ENCODE data around the gene EIF3D. TPM values are rescaled to one million over a fixed set of nuclear protein-coding genes. Genes with fewer than 3 reads are reported as not detected.
"Not testable (repeated sequence)": the region's sequence is repeated elsewhere in the genome, so short reads cannot be mapped to it uniquely, and the experiment has no call there.

Gene EIF3D
- polyA plus RNA-seq, 1 experiment: 505 TPM

DNA sequence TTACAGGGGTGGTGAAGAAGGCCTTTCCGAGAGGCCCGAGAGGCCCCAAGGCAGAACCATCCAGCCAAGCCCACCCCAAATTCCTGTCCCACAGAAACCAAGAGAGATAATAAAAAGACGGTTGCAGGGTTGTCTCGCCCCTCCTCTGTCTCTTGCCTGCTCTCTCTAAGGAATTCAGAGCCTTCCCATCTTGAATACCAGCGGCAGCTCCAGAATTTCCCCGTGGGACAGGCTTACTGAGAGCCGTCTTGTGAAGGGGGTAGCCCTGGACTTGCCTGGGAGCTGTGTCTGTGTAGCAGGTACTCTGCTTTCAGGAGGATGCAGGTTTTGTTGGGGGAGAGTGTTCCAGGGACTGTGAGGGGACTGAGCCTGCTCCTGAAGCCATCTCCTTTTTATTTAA is 9.6 kb upstream of the EIF3D start:
- ChIA-PET CTCF (interaction anchor here (0.6 kb wide), 1 partner anchor 270 kb away, joined by 3 read pairs; no protein-coding TSS in a partner anchor), POLR2A (no interaction called here)
- H3K27me3 ChIP-seq (ENCODE audit: control insufficient read depth, insufficient read depth, low read length): no peaks in the 10 kb centered on the region; the same call in 1 of the 2 replicates
- TF ChIP-seq CTCF (IDR thresholded peaks at IDR 0.05; ENCODE audit: insufficient read depth, low read depth, low read length): no peak
- DNase-seq (ENCODE audit: low read depth): no peak
- no peak overlapping the region for H3K4me3 ChIP-seq (ENCODE audit: low read depth, low read length)
- no peaks in the 10 kb centered on the region for H3K36me3 ChIP-seq (ENCODE audit: control insufficient read depth, insufficient read depth, low read length)

- ChIA-PET POLR2A (no interaction called here), CTCF (interaction anchor here (0.6 to 1.2 kb wide), 4 partner anchors 9 to 719 kb away, joined by 3 read pairs; no protein-coding TSS in a partner anchor)
Measured at GRCh38 chr22:36536717-36537116, 7.8 kb upstream of the EIF3D start.

GRCh38 chr22:36533320-36533719 is 4.4 kb upstream of the EIF3D start:
- H3K27me3 ChIP-seq (ENCODE audit: control insufficient read depth, insufficient read depth, low read length); H3K36me3 ChIP-seq (ENCODE audit: control insufficient read depth, insufficient read depth, low read length); POLR2A ChIA-PET; H3K4me3 ChIP-seq (ENCODE audit: low read depth, low read length); DNase-seq (ENCODE audit: low read depth): not testable (repeated sequence)
- CTCF ChIA-PET: interaction anchor here (0.6 kb wide), 1 partner anchor 241 kb away, joined by 7 read pairs; no protein-coding TSS in a partner anchor

More at GRCh38 chr22:36536717-36537116, 7.8 kb upstream of the EIF3D start:
- Histone ChIP-seq H3K27me3 (ENCODE audit: control insufficient read depth, insufficient read depth, low read length) (no peaks in the 10 kb centered on the region; the same call in 1 of the 2 replicates), H3K36me3 (ENCODE audit: control insufficient read depth, insufficient read depth, low read length) (no peaks in the 10 kb centered on the region), H3K4me3 (ENCODE audit: low read depth, low read length) (no peak overlapping the region)
- no peak for DNase-seq (ENCODE audit: low read depth)
- TF ChIP-seq CTCF (IDR thresholded peaks at IDR 0.05; ENCODE audit: insufficient read depth, low read depth, low read length): no peak

GRCh38 chr22:36532466-36532865 is 3.5 kb upstream of the EIF3D start:
- no peaks in the 10 kb centered on the region; the same call in 1 of the 2 replicates for H3K27me3 ChIP-seq (ENCODE audit: control insufficient read depth, insufficient read depth, low read length)
- POLR2A ChIA-PET: no interaction called here
- no peak for TF ChIP-seq CTCF (IDR thresholded peaks at IDR 0.05; ENCODE audit: insufficient read depth, low read depth, low read length)
- CTCF ChIA-PET: no interaction called here
- H3K4me3 ChIP-seq (ENCODE audit: low read depth, low read length): no peak overlapping the region
- H3K36me3 ChIP-seq (ENCODE audit: control insufficient read depth, insufficient read depth, low read length): no peaks in the 10 kb centered on the region
- DNase-seq (ENCODE audit: low read depth): no peak

GRCh38 chr22:36528341-36528740 is 625 bp downstream of the EIF3D start:
- TF ChIP-seq CTCF (IDR thresholded peaks at IDR 0.05; ENCODE audit: insufficient read depth, low read depth, low read length): no peak
- CTCF ChIA-PET: interaction anchor here (3.5 kb wide), 1 partner anchor 17 kb away, joined by 13 read pairs; no protein-coding TSS in a partner anchor
- no peaks in the 10 kb centered on the region for H3K27me3 ChIP-seq (ENCODE audit: control insufficient read depth, insufficient read depth, low read length)
- peaks cover 14% of the 10 kb centered on the region for H3K36me3 ChIP-seq (ENCODE audit: control insufficient read depth, insufficient read depth, low read length)
- H3K4me3 ChIP-seq (ENCODE audit: low read depth, low read length): peak overlapping the region; percentile 80
- POLR2A ChIA-PET: interaction anchor here (0.6 kb wide), 1 partner anchor 58 kb away, joined by 3 read pairs; no protein-coding TSS in a partner anchor
- no peak for DNase-seq (ENCODE audit: low read depth)

GRCh38 chr22:36522662-36523061 is 6.3 kb downstream of the EIF3D start:
- TF ChIP-seq CTCF (IDR thresholded peaks at IDR 0.05; ENCODE audit: insufficient read depth, low read depth, low read length): no peak
- ChIA-PET POLR2A (no interaction called here), CTCF (interaction anchor here (7.7 kb wide), 1 partner anchor 12 kb away, joined by 63 read pairs; no protein-coding TSS in a partner anchor)
- no peak for DNase-seq (ENCODE audit: low read depth)
- no peaks in the 10 kb centered on the region for H3K27me3 ChIP-seq (ENCODE audit: control insufficient read depth, insufficient read depth, low read length)
- no peak overlapping the region for H3K4me3 ChIP-seq (ENCODE audit: low read depth, low read length)
- peaks cover 41% of the 10 kb centered on the region for H3K36me3 ChIP-seq (ENCODE audit: control insufficient read depth, insufficient read depth, low read length)

Measured in BJ (cell line).